Measurements from ENCODE around the gene TNS4.

DNA sequence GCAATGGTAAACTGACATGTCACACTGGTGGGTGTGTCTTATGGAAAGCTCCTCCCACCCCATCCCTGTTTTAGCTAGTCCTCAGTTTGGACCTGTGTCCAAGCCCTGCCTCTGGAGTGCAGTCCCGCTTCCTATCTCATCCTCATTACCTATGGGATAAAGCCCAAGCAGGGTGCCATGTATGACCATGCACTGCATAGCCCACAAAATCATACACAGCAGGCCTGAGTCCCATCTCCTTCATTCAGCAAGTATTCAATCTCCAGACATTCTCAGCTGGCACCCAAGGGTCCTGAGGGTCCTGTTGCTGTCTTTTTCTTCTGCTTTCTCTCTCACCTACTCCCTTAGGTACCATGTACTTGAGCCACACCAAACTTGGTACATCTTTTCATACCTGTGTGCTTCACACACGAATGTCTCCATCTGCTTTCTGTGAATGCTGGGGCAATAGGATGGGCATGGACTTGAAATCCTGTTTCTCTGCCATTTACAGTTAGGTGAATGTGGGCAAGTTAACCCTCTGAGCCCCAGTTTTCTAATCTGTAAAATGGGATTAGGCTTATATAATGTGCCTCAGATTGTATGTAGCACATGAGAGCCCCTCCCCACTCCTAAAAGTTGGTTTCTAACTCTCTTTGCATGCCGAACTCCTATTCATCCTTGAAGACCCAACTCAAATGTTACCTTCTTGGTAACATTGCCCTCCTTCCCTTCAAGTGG is 28.5 kb downstream of the TNS4 start:
- TF ChIP-seq, protein P1, sequence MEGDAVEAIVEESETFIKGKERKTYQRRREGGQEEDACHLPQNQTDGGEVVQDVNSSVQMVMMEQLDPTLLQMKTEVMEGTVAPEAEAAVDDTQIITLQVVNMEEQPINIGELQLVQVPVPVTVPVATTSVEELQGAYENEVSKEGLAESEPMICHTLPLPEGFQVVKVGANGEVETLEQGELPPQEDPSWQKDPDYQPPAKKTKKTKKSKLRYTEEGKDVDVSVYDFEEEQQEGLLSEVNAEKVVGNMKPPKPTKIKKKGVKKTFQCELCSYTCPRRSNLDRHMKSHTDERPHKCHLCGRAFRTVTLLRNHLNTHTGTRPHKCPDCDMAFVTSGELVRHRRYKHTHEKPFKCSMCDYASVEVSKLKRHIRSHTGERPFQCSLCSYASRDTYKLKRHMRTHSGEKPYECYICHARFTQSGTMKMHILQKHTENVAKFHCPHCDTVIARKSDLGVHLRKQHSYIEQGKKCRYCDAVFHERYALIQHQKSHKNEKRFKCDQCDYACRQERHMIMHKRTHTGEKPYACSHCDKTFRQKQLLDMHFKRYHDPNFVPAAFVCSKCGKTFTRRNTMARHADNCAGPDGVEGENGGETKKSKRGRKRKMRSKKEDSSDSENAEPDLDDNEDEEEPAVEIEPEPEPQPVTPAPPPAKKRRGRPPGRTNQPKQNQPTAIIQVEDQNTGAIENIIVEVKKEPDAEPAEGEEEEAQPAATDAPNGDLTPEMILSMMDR (conservative IDR thresholded peaks at IDR 0.05; ENCODE audit: low read depth, low read length) = no peak
- TF ChIP-seq POLR2A (IDR thresholded peaks at IDR 0.05; ENCODE audit: low read depth, low read length) = no peak
- no peak for TF ChIP-seq NFE2L2 (IDR thresholded peaks at IDR 0.05; ENCODE audit: low read depth, low read length)
- no peak for TF ChIP-seq FOS (IDR thresholded peaks at IDR 0.05; ENCODE audit: low read depth, low read length)
- TF ChIP-seq MXI1 (IDR thresholded peaks at IDR 0.05; ENCODE audit: borderline replicate concordance, low read depth, low read length) = no peak
- TF ChIP-seq MAFK (IDR thresholded peaks at IDR 0.05; ENCODE audit: low read depth, low read length) = no peak
- no peak for TF ChIP-seq CEBPB (IDR thresholded peaks at IDR 0.05; ENCODE audit: low read depth, low read length)
- TF ChIP-seq BHLHE40 (IDR thresholded peaks at IDR 0.05; ENCODE audit: low read depth, low read length) = no peak
- TF ChIP-seq, protein P2, sequence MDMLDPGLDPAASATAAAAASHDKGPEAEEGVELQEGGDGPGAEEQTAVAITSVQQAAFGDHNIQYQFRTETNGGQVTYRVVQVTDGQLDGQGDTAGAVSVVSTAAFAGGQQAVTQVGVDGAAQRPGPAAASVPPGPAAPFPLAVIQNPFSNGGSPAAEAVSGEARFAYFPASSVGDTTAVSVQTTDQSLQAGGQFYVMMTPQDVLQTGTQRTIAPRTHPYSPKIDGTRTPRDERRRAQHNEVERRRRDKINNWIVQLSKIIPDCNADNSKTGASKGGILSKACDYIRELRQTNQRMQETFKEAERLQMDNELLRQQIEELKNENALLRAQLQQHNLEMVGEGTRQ (IDR thresholded peaks at IDR 0.05; ENCODE audit: low read depth, low read length) = no peak
- TF ChIP-seq RAD21 (IDR thresholded peaks at IDR 0.05; ENCODE audit: low read length) = no peak
- TF ChIP-seq SMC3 (IDR thresholded peaks at IDR 0.05; ENCODE audit: low read depth, low read length) = no peak
- TF ChIP-seq RCOR1 (IDR thresholded peaks at IDR 0.05; ENCODE audit: insufficient replicate concordance, low read length) = no peak
- TF ChIP-seq RFX5 (IDR thresholded peaks at IDR 0.05; ENCODE audit: low read depth, low read length) = no peak
- no peak for TF ChIP-seq MAZ (IDR thresholded peaks at IDR 0.05; ENCODE audit: borderline replicate concordance, low read depth, low read length)
